Ureter (tissue), 1 donor: ENCODE data around the gene CCDC183. TPM values are rescaled to one million over a fixed set of nuclear protein-coding genes. Genes with fewer than 3 reads are reported as not detected.
A peak's percentile ranks its signal among the peaks of the same experiment; 100 is the strongest.
"Not testable (repeated sequence)": the region's sequence is repeated elsewhere in the genome, so short reads cannot be mapped to it uniquely, and the experiment has no call there.

Experiments used
- DNase-seq: peaks from one replicate; pipeline ENCODE4 v3.0.0-alpha.2; 2020; ENCODE audit warnings: low spot score
- total RNA-seq: library from RNA; stranded (reverse); gene quantifications from one replicate; pipeline ENCODE4 v1.2.4, GENCODE V29; 2023
- donor health status: DM: yes; HTN: yes; CAD: no.

The CCDC183 gene
- total RNA-seq, 1 donor from 2014 or later, result 0.18 TPM

DNA sequence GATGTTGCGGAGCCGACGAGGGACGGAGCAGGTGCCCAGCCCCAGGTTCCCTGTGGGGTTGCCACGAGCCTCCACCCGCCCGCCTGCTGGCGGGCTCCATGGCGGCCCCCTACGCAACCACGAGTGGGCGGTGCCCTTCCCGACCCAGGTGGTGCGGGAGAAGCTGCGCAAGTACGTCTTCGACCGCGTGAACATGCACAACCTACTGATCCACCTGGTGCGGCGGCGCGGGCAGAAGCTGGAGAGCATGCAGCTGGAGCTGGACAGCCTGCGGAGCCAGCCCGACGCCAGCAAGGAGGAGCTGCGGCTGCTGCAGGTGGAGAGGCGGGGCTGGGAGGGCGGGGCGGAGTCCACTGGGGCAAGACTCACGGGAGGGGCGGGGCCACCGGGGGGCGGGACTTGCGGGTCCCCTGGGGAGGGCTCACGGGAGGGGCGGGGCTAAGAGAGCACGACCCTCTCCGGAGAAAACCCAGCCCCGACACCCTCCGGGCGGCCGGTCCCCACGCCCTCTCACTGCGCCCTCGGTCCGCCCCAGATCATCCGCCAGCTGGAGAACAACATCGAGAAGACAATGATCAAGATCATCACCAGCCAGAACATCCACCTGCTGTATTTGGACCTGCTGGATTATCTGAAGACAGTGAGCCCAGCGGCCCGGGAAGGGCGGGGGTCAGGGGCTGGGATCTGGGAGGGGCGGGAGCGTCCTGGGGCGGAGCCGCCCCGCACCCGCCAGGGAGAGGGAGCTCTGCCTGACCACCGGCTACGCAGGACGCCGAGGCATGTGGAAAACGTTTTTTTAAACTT lies 3.9 kb downstream of the CCDC183 start:
- DNase-seq, result peak; percentile 80

DNA sequence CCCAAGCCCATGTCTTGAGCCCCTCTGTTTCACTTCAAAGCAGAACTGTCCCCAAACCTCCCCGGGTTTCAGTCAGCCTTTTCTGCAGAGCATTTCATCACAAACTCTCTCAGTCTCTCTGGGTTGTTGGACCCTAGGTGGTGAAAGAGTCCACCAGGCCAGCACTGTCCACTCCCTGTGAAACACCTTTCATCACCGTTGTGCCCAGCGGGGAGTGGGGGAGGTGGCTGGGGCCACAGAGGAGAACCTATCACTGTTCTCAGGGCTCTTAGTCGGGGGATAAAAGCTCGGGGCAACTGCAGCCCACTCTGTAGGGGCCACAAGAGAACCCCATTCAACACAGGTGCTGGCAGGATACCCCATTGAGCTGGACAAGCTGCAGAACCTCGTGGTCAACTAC lies 6.2 kb downstream of the CCDC183 start:
- no peak for DNase-seq

DNA sequence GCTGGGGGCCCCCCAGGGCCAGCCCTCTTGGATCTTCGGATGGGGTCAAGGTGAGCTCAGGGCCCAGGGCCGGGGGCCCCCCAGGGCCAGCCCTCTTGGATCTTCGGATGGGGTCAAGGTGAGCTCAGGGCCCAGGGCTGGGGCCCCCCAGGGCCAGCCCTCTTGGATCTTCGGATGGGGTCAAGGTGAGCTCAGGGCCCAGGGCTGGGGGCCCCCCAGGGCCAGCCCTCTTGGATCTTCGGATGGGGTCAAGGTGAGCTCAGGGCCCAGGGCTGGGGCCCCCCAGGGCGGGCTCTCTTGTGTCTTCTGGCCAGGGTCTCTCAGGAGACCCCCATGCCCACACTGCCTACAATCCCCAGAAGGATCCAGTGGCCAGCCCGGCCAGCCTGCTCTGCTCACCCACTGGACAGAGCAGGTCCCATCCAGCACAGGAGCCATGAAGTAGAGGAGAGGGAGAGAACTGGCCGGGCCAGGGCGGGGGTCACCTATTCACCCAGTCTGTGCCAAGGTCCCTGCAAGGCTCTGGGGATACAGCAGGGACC lies 6.9 kb downstream of the CCDC183 start:
- not testable (repeated sequence) for DNase-seq

DNA sequence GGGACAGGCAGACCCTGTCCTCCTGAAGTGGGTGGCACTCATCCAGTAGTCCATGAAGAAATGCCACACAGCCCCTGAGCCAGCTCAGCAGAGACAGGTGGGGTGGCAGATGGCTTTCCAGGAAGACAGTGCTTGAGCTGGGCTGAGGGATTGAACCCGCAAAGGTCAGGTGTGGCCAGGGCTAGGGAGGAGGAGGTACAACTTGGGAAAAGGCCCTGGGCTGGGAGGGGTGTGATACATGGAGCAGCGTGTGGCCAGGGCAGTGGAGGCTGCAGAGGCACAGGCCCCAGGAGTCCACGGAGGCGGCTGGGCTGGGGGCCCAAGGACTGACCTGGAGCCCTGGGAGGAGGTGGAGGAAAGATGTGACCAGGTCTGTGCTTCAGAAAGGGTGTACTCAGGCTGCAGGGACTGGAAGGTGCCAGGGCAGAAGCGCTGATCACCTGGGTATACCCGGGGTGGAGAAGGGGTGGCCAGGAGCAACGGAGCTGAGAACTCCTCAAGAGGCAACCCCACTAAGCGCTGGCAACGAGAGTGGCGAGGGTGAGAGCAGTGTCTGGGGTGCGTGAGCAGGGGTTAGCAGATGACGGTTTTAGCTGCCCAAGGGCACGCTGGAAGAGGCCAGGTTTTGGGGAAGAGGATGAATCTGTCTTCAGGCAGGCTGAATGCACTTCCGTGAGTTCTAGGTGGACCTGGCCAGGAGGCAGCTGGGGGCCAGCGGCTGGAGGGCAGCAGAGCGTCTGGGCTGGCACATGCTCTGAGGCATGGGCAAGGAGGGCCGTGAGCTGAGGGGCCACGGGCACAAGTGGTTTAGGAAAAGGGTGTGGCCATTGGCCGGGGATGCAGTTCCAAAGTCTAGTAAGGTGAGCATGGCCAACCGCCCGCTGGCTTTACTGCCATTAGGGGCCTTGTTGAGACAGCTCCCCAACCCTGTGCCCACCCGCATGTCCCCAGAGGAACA lies 7.7 kb downstream of the CCDC183 start:
- DNase-seq, result no peak

DNA sequence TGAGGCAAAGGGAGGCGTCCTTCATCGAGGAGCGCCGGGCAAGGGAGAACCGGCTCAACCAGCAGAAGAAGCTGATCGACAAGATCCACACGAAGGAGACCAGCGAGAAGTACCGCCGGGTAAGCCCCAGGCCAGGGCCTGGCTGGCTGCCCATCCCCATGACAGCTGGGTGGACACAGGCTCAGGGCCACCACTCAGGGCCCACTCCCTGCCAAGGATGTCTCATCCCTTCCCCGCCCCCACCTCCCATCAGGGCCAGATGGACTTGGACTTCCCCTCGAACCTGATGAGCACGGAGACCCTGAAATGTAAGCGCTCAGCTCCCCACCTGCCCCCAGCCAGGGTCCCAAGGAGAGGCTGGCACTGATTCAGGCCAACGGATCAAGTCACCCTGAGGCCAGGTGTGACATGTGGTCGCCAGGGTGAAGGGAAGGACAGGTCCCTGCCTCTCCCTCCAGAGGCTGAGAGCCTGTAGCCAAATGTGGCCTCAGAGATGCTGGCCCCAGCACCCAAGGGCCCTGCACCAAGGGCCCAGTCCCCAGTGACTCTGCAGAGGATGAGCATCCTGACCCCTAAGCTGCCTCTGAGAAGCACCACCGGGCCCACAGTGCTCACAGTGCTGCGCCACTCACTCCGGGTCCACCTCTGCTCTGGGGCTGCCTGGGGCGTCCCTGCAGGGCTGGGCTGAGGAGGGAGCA lies 8.5 kb downstream of the CCDC183 start:
- DNase-seq, result no peak

DNA sequence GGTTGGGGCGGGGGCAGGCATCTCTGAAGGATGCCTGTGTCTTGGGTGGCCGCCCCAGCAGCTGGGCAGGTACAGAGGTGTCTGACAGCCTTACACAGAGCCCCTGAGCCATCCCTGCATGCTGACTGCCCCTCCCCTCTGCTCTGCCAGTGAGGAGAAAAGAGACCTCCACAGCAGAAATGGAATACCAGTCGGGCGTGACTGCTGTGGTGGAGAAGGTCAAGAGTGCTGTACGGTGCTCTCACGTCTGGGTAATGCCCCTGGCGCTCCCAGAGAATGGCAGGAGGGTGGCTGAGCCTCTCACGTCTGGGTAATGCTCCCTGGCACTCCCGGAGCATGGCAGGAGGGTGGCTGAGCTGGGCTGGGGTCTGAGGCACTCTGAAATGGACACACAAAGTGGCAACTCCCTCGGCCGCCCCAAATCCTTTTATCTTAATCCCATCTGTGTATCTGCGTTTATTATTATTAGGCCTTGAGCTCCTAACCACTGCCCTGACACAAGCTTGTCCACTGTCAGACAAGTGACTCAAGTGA lies 9.1 kb downstream of the CCDC183 start:
- no peak for DNase-seq

DNA sequence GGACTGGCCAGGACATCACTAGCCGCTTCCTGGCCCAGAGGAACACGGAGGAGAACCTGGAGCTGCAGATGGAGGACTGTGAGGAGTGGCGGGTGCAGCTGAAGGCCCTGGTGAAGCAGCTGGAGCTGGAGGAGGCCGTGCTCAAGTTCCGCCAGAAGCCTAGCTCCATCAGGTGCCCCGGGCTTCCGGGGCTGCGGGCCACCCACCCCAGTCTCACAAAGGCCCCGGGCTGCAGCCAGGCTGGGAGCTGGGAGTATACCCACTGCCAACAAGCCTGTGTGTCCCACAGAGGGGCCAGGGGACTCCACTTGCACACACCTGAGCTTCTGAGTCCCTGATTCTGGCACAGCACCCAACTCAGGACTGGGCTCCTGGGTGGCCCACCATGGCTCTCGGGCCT lies 9.9 kb downstream of the CCDC183 start:
- peak; percentile 41 for DNase-seq

DNA sequence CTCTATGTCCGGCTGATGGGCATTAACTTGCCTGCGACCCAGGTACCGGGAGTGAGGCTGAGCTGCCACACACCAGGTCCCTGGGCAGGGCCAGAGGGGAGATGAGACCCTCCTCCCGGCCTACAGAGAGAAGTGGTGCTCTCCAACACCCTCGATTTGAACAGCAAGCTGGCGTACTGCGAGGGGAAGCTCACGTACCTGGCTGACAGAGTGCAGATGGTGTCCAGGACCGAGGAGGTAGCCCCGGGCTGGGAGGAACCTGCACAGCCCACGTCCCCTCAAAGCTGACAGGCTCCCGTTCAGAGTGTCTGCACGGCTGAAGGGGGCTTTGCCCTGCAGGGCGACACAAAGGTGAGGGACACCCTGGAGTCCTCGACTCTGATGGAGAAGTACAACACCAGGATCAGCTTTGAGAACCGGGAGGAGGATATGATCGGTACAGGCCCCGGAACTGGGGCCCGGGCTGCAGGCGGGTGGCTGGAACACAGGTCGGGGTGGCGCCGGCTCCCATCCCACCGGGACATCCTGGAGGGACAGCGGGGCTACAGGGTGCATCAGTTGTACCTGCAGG lies 10.6 kb downstream of the CCDC183 start:
- DNase-seq, result peak; percentile 45

DNA sequence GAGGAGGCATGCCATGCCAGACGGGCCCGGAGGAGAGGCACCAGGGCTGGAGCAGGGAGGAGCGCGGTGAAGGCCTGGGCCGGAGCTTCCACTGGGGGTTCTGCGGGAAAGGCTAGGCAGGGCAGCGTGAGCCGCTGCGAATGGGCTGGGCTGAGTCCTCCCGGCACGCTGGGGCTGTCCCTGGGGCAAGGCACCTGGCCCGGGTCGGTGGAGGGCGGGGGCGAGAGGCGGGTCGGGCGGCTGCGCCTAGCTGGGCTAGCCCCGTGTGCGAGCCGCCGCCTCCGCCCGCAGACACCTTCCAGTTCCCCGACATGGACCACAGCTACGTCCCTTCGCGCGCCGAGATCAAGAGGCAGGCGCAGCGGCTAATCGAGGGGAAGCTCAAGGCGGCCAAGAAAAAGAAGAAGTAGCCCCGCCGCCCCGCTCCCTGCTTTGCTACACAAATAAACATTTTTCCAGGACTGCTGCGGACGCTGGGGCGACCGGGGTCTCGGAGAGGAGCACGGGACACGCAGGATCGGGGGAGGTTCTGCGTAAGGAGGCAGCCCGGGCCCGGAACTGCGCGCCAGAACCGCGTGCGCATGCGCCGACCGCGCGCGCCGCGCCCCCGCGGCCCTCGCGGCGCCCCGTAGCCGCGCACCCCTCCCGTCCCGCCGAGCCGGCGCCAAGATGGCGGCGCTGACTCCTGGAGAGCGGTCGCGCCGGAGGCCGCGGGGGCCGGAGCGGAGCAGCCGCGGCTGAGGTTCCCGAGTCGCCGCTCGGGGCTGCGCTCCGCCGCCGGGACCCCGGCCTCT lies 11.3 kb downstream of the CCDC183 start, which contains the start of gene RABL6:
Gene RABL6 (plus strand): TSS at position 668 of the 794 bp plus-strand sequence. CDS start 249 bp downstream, outside the sequence.
- DNase-seq, result peak; percentile 79

DNA sequence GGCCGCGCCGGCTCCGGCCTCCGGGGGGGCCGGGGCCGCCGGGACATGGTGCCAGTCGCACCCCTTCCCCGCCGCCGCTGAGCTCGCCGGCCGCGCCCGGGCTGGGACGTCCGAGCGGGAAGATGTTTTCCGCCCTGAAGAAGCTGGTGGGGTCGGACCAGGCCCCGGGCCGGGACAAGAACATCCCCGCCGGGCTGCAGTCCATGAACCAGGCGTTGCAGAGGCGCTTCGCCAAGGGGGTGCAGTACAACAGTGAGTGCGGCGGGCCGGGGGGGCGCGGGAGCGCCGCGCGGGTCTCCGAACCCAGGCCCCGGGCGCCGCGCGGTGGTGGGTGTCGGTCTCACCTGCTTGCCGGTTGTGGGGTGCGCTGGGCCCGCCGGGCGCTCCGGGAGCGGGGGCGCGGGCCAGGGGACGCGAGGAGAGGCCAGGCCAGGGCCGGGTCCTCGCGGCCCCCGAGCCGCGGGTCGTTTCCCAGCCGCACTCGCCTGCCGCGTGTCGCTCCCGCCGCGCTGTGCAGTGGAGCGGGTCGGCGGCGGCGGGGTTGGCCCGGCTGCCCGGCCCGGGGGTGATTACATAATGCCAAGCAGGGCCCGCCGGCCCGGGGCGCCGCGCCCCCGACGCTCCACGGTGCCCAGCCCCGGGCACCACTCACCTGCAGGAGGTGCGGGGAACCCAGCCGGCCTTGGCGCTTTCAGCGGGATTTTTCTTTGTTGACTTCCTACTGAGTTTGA lies 12.1 kb downstream of the CCDC183 start:
- no peak for DNase-seq

DNA sequence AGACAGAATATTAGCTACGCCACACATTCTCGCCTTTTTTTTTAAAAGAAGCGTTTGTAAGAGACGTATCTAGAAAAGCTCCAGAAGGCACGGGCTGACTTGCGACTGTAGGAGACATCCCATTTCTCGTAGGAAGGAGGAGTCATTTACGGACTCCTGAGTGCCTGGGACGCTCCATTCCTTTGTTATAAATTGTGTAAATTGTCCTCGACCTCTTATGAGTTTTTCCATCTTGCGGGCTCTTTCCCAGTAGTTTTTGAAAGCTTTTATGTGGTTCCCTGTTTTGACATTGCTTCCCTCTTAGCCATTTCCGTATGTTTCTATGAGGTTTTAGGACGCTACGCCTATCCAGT lies 12.6 kb downstream of the CCDC183 start:
- DNase-seq, result no peak

DNA sequence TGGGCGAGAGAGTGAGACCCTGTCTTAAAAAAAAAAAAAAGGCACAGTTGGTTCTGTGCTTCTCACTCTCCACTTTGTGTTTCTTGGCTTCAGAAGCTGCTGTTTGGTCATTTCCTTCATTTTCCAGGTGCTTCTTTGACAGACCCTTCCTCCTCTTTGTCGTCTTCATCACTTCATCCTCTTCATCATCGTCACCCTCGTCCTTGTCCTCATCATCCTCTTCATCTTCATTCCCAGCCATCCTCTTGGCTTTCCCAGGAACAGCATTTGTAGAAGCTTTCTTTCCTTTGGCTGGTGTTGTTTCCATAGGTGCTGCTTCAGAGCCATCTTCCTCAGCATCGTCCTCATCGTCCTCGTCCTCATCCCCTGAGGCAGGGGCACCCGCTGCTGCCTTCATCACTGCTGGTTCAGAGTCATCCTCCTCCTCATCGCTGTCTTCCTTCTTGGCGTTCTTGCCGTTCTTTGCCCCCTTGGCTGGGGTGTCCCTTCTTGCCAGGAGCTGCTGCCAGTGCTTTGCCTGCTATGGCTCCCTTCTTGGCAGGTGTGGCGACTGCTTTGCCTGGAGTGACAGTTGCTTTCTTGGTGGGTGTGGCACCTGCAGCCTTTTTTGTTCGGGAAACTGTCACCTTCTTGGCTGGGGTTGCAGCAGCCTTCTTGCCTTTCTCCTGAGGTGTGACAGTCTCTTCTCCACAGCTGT lies 18.7 kb downstream of the CCDC183 start:
- DNase-seq, result no peak

DNA sequence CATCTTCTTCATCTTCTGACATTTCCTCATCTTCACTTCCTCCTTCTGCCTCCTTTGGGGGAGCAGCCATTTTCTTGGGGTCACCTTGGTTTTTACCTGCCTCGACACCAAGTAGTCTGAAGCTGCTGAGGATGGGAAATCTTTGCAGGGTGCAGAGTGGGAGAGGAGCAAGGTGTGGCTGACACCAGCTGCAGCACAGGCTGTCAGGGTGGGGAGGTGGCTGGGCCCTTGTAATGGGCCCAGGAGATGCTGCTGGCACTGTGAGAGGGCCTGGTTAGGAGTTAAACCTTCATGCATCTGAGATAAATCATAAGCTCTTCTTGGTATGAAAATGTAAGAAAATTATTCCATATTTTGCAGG lies 19.3 kb downstream of the CCDC183 start:
- no peak for DNase-seq

DNA sequence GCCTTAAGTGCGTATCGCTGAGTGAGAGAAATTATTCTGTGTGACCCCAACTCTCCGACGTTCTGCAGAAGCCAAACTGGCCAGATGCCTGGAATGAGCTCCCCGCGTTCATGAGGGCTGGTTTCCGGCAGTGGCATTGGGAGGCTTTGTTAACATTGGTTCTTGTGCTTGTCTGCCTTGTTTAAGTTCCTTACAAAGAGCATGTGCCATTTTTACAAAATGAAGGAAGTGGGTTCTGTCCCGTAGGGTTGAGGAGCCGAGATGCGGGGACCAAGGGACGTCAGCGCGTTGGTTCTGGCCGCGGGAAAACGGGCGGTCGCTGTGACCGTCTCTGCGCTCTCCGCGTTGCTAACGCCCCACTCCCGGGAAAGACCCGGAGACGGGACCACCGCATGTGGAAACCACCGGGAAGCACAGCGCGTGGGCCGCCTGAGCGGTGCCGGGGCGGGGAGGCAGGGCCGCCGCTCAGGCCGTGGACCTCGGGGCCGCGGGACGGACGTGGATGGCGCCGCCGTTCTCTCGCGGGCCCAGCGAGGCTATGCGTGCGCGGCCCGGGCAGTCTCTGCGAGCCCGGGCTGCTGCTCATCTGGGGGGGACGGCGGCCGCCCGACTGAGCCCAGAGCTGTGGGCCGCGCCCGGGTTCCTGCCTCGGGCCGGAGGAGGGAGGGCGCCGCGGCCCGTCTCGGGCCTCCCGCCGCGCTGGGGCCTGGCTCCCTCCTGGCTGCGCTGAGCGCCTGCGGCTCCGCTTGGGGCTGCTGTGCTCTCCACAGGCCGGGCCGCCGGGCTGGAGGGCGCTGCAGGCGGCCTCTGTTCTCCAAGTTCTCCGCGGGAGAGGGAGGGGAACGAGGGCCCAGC lies 25.1 kb downstream of the CCDC183 start:
- no peak for DNase-seq

DNA sequence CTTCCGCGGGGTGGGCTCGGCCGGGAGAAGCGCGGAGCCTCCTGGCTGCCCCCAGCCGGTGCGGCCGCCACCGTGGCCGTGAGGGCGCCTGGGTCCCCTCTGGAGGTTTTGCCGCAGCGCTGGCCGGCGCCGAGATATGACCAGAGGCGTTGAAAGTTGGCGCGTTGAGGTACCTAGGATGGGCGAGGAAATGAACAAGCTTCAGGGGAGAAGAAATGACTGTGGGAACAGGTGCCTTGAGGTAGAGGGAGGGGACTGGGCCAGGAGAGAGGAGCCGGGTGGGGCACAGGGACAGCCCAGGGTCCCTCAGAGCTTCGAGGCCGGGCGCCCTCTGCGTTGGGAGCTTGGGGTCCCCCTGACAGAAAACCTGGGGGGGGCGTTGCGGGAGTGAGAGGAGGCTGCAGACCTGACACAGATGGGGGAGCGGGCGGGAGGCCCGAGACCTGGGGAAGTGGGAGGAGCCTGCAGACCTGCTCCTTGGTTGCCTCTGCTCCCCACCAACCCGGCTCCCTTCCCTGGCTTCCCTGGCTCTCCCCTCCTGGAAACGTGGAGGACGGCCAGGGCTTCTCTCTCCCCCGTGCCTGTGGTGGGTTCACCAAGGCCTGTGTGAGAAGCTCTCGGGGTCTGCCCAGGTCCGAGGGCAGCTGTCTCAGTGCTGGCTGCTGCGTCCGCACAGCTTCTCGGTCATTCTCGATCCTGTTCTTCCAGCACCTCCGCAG lies 25.8 kb downstream of the CCDC183 start:
- no peak for DNase-seq

DNA sequence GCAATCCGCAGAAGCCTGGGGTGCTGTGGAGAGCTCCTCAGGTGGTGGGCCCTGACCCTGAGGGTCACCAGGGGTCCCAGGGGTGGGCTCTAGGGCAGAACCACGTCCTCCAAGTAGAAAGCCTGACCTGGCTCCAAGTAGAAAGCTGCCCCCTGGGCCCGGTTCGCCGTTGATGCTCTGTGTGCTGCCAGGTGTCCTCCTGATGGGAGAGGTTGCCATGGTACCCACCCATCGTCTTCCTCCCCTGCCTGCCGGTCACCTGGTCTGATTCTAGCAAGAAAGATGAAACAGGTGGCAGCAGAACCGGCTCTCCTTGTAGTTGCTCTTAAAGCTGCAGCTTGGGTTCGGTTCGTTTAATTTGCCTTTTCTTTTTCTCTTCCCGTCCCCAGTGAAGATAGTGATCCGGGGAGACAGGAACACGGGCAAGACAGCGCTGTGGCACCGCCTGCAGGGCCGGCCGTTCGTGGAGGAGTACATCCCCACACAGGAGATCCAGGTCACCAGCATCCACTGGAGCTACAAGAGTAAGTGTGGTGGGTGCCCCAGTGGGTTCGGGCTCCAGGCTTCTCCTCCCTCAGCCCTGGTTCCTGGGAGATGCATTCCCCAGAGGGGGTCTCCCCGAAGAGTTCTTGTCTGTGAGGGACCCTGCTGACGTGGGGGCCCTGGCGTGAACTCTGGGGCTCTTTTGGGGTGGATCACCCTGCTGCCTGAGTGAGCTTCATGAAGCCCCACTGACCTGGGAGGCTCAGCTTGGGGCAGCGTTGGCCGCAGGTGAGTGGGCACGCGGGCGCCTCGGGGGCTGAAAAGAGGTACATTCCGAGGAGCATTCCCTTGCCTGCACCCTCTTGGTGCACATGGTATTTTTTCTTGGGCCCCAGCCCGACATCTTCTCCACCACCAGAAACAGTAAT lies 27.3 kb downstream of the CCDC183 start:
- no peak for DNase-seq
